ENCODE measurements around the gene KISS1R.
"Not testable (repeated sequence)": the region's sequence is repeated elsewhere in the genome, so short reads cannot be mapped to it uniquely, and the experiment has no call there.

KISS1R gene

GRCh38 chr19:955803-956765 lies 39.0 kb downstream of the KISS1R start:
- no peak for DNase-seq

GRCh38 chr19:956766-957440 lies 39.8 kb downstream of the KISS1R start:
- no peak for DNase-seq

- not testable (repeated sequence) for DNase-seq
These were observed 40.4 kb downstream of the KISS1R start for GRCh38 chr19:957578-957977.

DNA sequence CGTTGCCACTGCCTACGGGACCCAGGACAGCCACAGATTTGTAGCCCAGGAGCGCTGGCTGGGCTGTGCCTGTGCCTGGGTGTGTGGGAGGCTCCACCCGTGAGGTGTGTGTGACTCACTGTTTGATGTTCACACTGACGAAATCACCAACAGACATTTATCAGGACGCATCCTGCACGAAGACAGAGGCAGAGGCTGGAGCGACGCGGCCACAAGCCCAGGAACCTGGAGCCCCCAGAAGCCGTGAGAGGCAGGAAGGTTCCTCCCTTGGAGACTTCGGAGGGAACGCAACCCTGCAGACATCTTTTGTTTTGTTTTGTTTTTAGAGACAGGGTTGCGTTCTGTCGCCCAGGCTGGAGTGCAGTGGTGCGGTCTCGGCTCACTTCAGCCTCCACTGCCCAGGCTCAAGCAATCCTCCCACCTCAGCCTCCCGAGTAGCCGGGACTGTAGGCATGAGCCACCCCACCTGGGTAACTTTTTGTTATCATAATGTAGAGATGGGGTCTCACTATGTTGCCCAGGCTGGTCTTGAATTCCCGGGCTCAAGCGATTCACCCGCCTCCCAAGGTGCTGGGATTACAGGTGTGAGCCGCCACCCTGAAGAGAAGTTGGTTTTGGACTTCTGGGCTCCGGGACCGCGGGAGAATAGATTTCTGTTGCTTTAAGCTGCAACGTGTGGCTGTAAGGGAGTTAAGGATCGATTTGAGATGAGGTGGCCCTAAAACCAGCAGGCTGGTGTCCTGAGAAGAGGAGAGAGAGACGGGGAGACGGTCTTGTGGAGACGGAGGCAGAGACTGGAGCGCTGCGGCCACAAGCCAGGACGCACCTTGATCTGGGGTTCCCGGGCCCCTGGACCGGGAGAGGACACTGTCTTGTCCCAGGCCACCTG lies 42.1 kb downstream of the KISS1R start:
- DNase-seq = no peak

DNA sequence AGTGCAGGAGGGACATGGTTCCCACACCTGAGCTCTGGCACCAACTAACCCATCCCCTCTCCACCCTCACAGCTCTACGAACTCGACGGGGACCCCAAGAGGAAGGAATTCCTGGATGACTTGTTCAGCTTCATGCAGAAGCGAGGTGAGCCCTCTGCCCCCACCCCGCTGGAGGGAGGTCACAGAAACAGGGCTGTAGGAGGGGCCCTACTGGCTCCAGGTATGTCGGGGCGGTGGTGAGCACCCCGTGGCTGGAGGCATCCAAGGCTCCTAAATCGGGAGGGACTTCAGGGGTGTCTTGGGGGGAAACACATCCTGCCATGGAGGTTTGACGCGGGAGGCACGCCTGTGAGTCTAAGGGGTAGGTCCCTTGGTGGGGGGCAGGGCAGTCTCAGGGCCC lies 42.9 kb downstream of the KISS1R start:
- DNase-seq = no peak

- DNase-seq = no peak
These were observed 43.4 kb downstream of the KISS1R start for GRCh38 chr19:960601-960938.

GRCh38 chr19:961866-962620 lies 44.9 kb downstream of the KISS1R start:
- no peak for DNase-seq

- DNase-seq = no peak
These were observed 45.7 kb downstream of the KISS1R start for GRCh38 chr19:962683-963400.

- no peak for DNase-seq
These were observed 46.4 kb downstream of the KISS1R start for GRCh38 chr19:963486-963951.

GRCh38 chr19:964116-964520 lies 47.0 kb downstream of the KISS1R start:
- DNase-seq = no peak

GRCh38 chr19:964761-965694 lies 47.9 kb downstream of the KISS1R start:
- DNase-seq = no peak

DNA sequence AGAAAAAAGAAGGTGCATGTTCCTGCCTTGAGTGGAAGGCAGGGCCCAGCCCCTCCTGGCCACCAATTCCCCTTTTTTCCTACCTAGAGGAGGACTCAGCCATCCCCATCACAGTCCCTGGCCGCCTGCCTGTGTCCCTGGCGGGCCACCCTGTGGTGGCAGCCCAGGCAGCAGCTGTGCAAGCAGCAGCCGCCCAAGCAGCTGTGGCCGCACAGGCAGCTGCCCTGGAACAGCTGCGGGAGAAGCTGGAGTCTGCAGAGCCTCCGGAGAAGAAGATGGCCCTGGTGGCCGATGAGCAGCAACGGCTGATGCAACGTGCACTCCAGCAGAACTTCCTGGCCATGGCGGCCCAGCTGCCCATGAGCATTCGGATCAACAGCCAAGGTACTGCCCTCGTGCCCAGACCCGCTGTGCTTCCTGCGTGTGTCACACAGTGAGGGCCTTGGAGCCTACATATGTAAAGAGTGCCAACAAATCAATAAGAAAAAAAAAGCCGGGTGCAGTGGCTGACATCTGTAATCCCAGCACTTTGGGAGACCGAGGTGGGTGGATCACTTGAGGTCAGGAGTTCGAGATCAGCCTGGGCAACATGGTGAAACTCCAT lies 49.5 kb downstream of the KISS1R start:
- no peak for DNase-seq
